Measurements from ENCODE around the gene IFITM1. TPM values are rescaled to one million over a fixed set of nuclear protein-coding genes. Genes with fewer than 3 reads are reported as not detected.
"Not testable (repeated sequence)": the region's sequence is repeated elsewhere in the genome, so short reads cannot be mapped to it uniquely, and the experiment has no call there.

The IFITM1 gene
- total RNA-seq, 2 experiments from 2014 or later, result 36.4 to 72.4 TPM

- no peak for DNase-seq (ENCODE audit: low spot score)
- no peak overlapping the region for H2AFZ ChIP-seq (ENCODE audit: low read length)
- no peak overlapping the region for H3K27ac ChIP-seq (ENCODE audit: low read depth, low read length, poor library complexity, severe bottlenecking)
- H3K79me2 ChIP-seq (ENCODE audit: insufficient read depth, low read depth, low read length), result no peaks in the 10 kb centered on the region
- H3K4me3 ChIP-seq (ENCODE audit: low read depth, low read length, poor library complexity, severe bottlenecking), result no peak overlapping the region
- intact Hi-C loops (cut with micrococcal nuclease; ENCODE audit: unreplicated experiment), result loop anchor here (10.0 kb wide), 1 partner anchor 1180 kb away; no protein-coding TSS in a partner anchor
- ChIA-PET POLR2A (interaction anchor here (1.1 to 2.9 kb wide), 2 partner anchors 10 to 16 kb away, joined by 4 to 20 read pairs; no protein-coding TSS in a partner anchor), CTCF (ENCODE audit: unreplicated experiment) (no interaction called here)
- H3K36me3 ChIP-seq (ENCODE audit: insufficient read depth, low read length), result no peaks in the 10 kb centered on the region
- BruUV-seq (replicated peaks), result no TSS peak
- no peak overlapping the region for H3K4me2 ChIP-seq (ENCODE audit: low read length)
- no peaks in the 10 kb centered on the region for H3K9me3 ChIP-seq (ENCODE audit: low read length)
- TF ChIP-seq, protein P1, sequence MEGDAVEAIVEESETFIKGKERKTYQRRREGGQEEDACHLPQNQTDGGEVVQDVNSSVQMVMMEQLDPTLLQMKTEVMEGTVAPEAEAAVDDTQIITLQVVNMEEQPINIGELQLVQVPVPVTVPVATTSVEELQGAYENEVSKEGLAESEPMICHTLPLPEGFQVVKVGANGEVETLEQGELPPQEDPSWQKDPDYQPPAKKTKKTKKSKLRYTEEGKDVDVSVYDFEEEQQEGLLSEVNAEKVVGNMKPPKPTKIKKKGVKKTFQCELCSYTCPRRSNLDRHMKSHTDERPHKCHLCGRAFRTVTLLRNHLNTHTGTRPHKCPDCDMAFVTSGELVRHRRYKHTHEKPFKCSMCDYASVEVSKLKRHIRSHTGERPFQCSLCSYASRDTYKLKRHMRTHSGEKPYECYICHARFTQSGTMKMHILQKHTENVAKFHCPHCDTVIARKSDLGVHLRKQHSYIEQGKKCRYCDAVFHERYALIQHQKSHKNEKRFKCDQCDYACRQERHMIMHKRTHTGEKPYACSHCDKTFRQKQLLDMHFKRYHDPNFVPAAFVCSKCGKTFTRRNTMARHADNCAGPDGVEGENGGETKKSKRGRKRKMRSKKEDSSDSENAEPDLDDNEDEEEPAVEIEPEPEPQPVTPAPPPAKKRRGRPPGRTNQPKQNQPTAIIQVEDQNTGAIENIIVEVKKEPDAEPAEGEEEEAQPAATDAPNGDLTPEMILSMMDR (conservative IDR thresholded peaks at IDR 0.05; ENCODE audit: low read length), result no peak
- no peak for TF ChIP-seq EZH2phosphoT487 (IDR thresholded peaks at IDR 0.05; ENCODE audit: borderline replicate concordance, low read depth, low read length)
- no peaks in the 10 kb centered on the region for H3K9me2 ChIP-seq (ENCODE audit: insufficient read depth, low read length)
- peaks cover 54% of the 10 kb centered on the region for H3K4me1 ChIP-seq (ENCODE audit: insufficient read depth, low read length, poor library complexity, severe bottlenecking)
- no peaks in the 10 kb centered on the region for H4K20me1 ChIP-seq (ENCODE audit: insufficient read depth, low read length)
Observed at GRCh38 chr11:344836-345578, 31.2 kb downstream of the IFITM1 start.

DNA sequence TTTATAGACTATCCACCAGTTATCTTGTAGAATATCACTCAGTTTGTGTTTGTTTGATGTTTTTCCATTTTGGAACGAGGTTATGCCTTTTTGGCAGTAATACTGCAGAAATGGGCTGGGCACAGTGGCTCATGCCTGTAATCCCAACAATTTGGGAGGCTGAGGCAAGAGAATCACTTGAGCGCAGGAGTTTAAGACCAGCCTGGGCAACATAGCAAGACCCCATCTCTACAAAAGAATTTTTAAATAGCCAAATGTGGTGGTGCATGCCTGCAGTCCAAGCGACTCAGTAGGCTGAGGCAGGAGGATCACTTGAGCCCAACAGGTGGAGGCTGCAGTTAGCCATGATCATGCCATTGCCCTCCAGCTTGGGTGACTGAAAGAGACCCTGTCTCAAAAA lies 32.7 kb downstream of the IFITM1 start:
- BruUV-seq (replicated peaks), result no TSS peak
- no peak overlapping the region for H3K4me3 ChIP-seq (ENCODE audit: low read depth, low read length, poor library complexity, severe bottlenecking)
- H3K4me1 ChIP-seq (ENCODE audit: insufficient read depth, low read length, poor library complexity, severe bottlenecking), result peaks cover 54% of the 10 kb centered on the region
- H3K79me2 ChIP-seq (ENCODE audit: insufficient read depth, low read depth, low read length), result no peaks in the 10 kb centered on the region
- TF ChIP-seq, protein P1 (conservative IDR thresholded peaks at IDR 0.05; ENCODE audit: low read length), result no peak
- no peak for TF ChIP-seq EZH2phosphoT487 (IDR thresholded peaks at IDR 0.05; ENCODE audit: borderline replicate concordance, low read depth, low read length)
- ChIA-PET POLR2A (interaction anchor here (2.9 to 3.0 kb wide), 2 partner anchors 17 kb away, joined by 19 to 20 read pairs; no protein-coding TSS in a partner anchor), CTCF (ENCODE audit: unreplicated experiment) (no interaction called here)
- no peaks in the 10 kb centered on the region for H4K20me1 ChIP-seq (ENCODE audit: insufficient read depth, low read length)
- H3K9me3 ChIP-seq (ENCODE audit: low read length), result no peaks in the 10 kb centered on the region
- no peak for DNase-seq (ENCODE audit: low spot score)
- H2AFZ ChIP-seq (ENCODE audit: low read length), result no peak overlapping the region
- no peak overlapping the region for H3K27ac ChIP-seq (ENCODE audit: low read depth, low read length, poor library complexity, severe bottlenecking)
- no peaks in the 10 kb centered on the region for H3K36me3 ChIP-seq (ENCODE audit: insufficient read depth, low read length)
- intact Hi-C loops (cut with micrococcal nuclease; ENCODE audit: unreplicated experiment), result loop anchor here (10.0 kb wide), 1 partner anchor 1178 kb away; no protein-coding TSS in a partner anchor
- H3K4me2 ChIP-seq (ENCODE audit: low read length), result no peak overlapping the region
- H3K9me2 ChIP-seq (ENCODE audit: insufficient read depth, low read length), result no peaks in the 10 kb centered on the region

DNA sequence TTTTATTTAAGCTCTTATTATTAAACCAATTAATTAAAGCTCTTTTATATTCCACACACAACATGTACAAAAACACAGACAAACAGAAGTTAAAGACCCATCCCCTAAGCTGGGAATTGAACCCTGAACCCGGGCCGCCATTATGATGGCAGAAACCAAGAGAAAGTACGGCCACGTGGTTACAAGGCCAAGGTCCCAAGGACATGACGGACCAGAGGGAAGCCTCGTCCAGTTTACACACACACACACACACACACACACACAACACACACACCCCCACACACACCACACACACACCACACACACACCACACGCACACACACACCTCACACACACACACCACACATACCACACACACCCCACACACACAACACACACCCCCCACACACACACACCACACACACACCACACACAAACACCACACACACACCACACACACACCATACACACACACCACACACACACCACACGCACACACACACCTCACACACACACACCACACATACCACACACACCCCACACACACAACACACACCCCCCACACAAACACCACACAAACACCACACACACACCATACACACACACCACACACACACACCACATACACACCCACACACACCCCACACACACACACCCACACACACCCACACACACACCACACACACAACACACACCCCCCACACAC lies 35.6 kb downstream of the IFITM1 start:
- DNase-seq (ENCODE audit: low spot score); H3K36me3 ChIP-seq (ENCODE audit: insufficient read depth, low read length); CTCF ChIA-PET (ENCODE audit: unreplicated experiment); BruUV-seq (replicated peaks); H3K9me3 ChIP-seq (ENCODE audit: low read length); H3K79me2 ChIP-seq (ENCODE audit: insufficient read depth, low read depth, low read length); H4K20me1 ChIP-seq (ENCODE audit: insufficient read depth, low read length); H3K27ac ChIP-seq (ENCODE audit: low read depth, low read length, poor library complexity, severe bottlenecking); H2AFZ ChIP-seq (ENCODE audit: low read length); H3K4me3 ChIP-seq (ENCODE audit: low read depth, low read length, poor library complexity, severe bottlenecking); H3K9me2 ChIP-seq (ENCODE audit: insufficient read depth, low read length): not testable (repeated sequence)
- peaks cover 58% of the 10 kb centered on the region for H3K4me1 ChIP-seq (ENCODE audit: insufficient read depth, low read length, poor library complexity, severe bottlenecking)
- intact Hi-C loops (cut with micrococcal nuclease; ENCODE audit: unreplicated experiment), result loop anchor here (10.0 kb wide), 1 partner anchor 1175 kb away; no protein-coding TSS in a partner anchor
- POLR2A ChIA-PET, result interaction anchor here (0.9 to 3.0 kb wide), 5 partner anchors 10 to 89 kb away, joined by 3 to 21 read pairs (median 6); no protein-coding TSS in a partner anchor
- 0 out of 2 replicates have a peak overlapping the region, but pooled peaks have one; percentile 61 for H3K4me2 ChIP-seq (ENCODE audit: low read length)

- H3K4me2 ChIP-seq (ENCODE audit: low read length), result peak overlapping the region; percentile 55
Observed at GRCh38 chr11:350033-350722, 36.3 kb downstream of the IFITM1 start.

More at GRCh38 chr11:350033-350722, 36.3 kb downstream of the IFITM1 start:
- POLR2A ChIA-PET, result interaction anchor here (0.9 to 1.4 kb wide), 2 partner anchors 10 to 21 kb away, joined by 3 to 6 read pairs; no protein-coding TSS in a partner anchor
- intact Hi-C loops (cut with micrococcal nuclease; ENCODE audit: unreplicated experiment); CTCF ChIA-PET (ENCODE audit: unreplicated experiment); H3K79me2 ChIP-seq (ENCODE audit: insufficient read depth, low read depth, low read length); H4K20me1 ChIP-seq (ENCODE audit: insufficient read depth, low read length); H3K9me2 ChIP-seq (ENCODE audit: insufficient read depth, low read length); H3K4me3 ChIP-seq (ENCODE audit: low read depth, low read length, poor library complexity, severe bottlenecking); BruUV-seq (replicated peaks); H3K36me3 ChIP-seq (ENCODE audit: insufficient read depth, low read length); DNase-seq (ENCODE audit: low spot score); H3K9me3 ChIP-seq (ENCODE audit: low read length): not testable (repeated sequence)
- H2AFZ ChIP-seq (ENCODE audit: low read length), result peak overlapping the region; percentile 77
- peaks cover 66% of the 10 kb centered on the region for H3K4me1 ChIP-seq (ENCODE audit: insufficient read depth, low read length, poor library complexity, severe bottlenecking)
- peak overlapping the region; percentile 52 for H3K27ac ChIP-seq (ENCODE audit: low read depth, low read length, poor library complexity, severe bottlenecking)

All from OCI-LY7 (cell line).